CD4-positive, alpha-beta T cell treated with Interleukin-10 for 1 hour (primary cell): ENCODE measurements around the gene RNF169.
"Not testable (repeated sequence)": the region's sequence is repeated elsewhere in the genome, so short reads cannot be mapped to it uniquely, and the experiment has no call there.

Experiments used
- DNase-seq: peaks from one replicate; pipeline ENCODE4 v3.0.0-alpha.2; 2020

The RNF169 gene

GRCh38 chr11:74729397-74729796 lies 19.3 kb upstream of the RNF169 start:
- DNase-seq, result no peak

GRCh38 chr11:74730571-74731260 lies 17.9 kb upstream of the RNF169 start:
- DNase-seq, result no peak

- no peak for DNase-seq
These were observed 17.2 kb upstream of the RNF169 start, which contains the start of gene CHRDL2 for GRCh38 chr11:74731301-74732094. Gene CHRDL2 (minus strand): TSS chr11:74731426. CDS start chr11:74730888, 538 bp downstream.

- no peak for DNase-seq
These were observed 14.1 kb upstream of the RNF169 start for GRCh38 chr11:74734559-74734925.

GRCh38 chr11:74735365-74735928 lies 13.2 kb upstream of the RNF169 start:
- DNase-seq, result peak; percentile 13

DNA sequence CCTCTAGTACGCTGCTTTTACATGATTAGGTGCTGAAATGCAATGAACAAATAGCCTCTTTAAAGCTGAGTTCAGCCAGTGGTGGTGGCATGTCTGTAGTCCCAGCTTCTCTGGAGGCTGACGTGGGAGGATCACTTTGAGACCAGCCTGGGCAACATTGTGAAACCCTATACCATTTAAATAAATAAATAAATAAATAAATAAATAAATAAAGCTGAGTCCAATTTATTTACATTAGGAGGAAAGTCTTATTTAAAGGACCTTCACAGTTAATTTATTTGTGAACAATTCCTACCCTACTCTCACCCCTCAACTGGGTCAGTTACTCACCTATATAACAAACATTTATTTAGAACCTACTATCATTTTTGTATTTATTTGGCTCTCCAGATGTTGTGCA lies 12.6 kb upstream of the RNF169 start:
- DNase-seq, result no peak

- DNase-seq, result peak; percentile 62
These were observed 8.9 kb upstream of the RNF169 start for GRCh38 chr11:74739546-74740270.

GRCh38 chr11:74742070-74742469 lies 6.6 kb upstream of the RNF169 start:
- DNase-seq, result no peak

GRCh38 chr11:74743640-74744039 lies 5.0 kb upstream of the RNF169 start:
- no peak for DNase-seq

DNA sequence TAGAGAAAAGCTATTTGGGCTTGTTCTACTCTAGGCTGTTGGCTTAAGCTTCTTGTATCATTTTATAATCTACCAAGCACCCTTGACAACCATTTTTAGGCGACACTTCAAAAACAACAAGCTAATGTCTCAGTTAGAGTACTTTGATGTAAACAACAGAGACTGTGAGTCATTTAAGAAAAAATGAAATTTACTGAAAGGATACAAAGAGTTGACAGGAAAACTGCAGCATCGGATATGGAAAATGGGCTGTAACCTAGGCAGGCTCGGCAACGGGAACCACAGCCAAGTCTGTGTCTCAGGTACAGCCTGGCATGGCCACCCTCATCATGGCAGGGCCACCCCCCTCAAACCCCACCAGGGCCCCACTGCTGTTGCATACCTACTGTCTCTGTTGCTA lies 4.4 kb upstream of the RNF169 start:
- DNase-seq, result no peak

DNA sequence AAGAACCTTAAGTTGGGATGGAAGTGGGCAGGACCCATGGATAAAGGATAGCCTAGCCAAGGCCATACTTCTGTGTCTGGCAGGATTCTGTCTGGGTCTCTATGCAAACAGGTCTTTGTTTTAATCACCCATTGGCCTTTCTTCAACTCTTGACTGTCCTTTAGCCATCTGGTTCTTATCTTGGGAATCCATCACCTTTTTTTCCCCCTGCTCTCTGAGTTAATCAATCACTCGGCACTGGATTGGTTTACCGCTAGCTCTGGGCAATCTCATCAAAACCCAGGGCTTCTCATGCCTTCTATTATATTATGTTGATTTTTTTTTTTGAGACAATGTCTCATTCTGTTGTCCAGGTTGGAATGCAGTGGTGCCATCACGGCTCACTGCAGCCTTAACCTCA lies 1.8 kb upstream of the RNF169 start:
- DNase-seq, result no peak

- peak; percentile 43 for DNase-seq
These were observed 697 bp downstream of the RNF169 start for GRCh38 chr11:74749127-74749964.

DNA sequence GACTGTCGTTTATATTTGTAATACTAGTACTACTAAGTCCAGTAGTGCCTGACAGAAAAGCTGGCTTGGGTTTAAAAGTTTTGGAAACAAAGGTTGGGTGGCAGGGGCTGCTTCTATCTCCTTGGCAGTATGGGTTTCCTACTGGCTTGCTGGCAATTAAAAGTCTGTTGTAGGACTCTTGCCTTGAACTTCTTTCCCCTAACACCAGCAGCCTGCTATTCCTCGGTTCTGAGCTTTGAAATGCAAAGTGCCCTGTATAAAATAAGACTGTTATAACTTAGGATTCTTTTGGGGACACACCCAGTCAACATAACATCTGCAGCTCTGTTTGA lies 1.3 kb downstream of the RNF169 start:
- no peak for DNase-seq

DNA sequence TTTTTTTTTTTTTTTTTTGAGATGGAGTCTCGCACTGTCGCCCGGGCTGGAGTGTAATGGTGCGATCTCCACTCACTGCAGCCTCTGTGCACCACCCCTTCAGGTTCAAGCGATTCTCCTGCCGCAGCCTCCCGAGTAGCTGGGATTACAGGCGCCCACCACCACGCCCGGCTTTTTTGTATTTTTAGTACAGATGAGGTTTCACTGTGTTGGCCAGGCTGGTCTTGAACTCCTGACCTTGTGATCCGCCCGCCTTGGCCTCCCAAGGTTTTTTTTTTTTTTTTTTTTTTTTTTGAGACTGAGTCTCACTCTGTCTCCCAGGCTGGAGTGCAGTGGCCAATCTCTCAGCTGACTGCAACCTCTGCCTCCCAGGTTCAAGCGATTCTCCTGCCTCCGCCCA lies 1.9 kb downstream of the RNF169 start:
- DNase-seq, result not testable (repeated sequence)

- no peak for DNase-seq
These were observed 2.7 kb downstream of the RNF169 start for GRCh38 chr11:74751303-74751702.

DNA sequence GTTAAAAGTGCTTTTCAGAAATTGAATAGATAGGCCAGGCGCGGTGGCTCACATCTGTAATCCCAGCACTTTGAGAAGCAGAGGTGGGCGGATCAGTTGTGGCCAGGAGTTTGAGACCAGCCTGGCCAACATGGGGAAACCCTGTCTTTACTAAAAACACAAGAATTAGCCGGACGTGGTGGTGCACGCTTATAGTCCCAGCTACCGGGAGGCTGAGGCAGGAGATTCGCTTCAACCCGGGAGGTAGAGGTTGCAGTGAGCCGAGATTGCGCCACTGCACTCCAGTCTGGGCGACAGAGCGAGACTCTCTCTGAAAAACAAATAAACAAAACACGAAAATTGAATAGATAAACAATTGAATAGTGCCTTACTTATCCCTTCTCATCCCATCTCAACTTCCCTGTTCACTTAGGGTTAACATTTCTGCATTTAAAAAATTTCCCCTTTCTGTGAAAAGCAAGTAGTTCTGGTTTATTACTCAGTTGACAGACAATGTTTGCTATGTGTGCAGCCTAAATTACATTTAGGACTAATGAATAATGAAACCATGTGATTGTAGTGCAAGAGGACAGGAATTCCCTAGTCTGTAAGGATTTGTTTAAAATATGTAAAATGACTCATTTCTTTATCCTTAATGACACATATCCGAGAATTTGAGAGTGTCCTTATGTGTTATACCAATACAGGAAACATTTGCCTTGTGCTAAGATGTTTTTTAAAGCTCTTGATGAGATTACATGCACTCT lies 6.0 kb downstream of the RNF169 start:
- no peak for DNase-seq

GRCh38 chr11:74755395-74755995 lies 6.8 kb downstream of the RNF169 start:
- DNase-seq, result no peak

- DNase-seq, result no peak
These were observed 7.9 kb downstream of the RNF169 start for GRCh38 chr11:74756571-74756970.

DNA sequence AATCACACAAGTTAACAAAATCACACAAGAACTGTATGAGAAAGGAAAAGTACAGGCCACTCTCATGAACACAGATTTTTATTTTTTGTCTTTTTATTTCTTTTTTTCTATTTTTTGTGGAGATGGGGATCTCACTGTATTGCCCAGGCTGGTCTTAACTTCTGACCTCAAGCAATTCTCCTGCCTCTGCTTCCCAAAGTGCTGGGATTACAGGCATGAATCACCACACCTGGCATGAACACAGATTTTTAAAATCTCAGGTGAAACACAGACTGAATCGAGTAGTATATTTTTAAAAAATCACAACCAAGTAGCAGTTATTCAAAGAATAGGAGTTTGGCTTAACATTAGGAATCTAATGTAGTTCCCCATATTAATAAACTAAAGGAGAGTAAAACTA lies 18.3 kb downstream of the RNF169 start:
- DNase-seq, result no peak

DNA sequence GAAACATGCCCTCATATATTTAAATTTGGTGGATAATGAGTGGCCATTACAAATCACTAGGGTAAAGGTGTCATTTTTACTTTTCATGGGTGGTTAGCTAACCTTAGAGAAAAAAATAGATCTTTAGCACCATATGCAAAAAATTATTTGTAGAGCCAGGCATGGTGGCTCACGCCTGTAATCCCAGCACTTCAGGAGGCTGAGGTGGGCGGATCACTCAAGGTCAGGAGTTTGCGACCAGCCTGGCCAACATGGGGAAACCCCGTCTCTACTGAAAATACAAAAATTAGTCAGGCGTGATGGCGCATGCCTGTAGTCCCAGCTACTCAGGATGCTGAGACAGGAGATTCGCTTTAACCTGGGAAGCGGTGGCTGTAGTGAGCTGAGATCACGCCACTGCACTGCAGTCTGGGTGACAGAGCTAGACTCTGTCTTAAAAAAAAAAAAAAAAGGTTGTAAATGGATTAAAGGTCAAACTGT lies 19.6 kb downstream of the RNF169 start:
- not testable (repeated sequence) for DNase-seq

DNA sequence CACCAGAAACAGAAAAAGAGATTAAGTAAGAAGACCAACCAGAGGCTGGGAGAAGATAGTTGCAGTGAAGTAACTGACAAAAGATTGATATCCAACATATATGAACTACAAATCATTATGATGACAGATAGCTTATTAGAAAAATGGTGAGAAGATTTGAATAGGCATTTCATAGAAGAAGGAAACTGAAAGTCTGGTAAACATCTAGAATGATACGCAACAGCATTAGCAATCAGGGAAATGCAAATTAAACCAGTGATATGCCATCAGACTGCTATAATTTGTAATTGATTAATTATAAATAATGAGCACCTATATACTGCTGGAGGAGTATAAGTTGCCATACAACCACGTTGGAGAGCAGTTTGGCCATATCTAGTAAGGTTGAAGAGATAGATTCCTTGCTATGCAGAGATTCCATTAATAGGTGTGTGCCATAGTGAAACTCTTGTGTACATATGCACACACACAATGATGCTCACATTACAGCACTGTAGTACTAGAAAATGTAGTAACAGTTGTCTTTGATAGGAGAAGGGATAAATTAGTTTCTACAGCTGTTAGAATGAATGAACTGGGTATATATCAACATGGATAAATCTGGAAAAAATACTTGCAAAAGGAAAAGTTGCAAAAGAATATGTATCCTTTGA lies 20.5 kb downstream of the RNF169 start:
- DNase-seq, result no peak
